GOT3 (cell line): Measurements from ENCODE around the gene PCDHGA2.
"Not testable (repeated sequence)": the region's sequence is repeated elsewhere in the genome, so short reads cannot be mapped to it uniquely, and the experiment has no call there.

Source experiments
- DNase-seq: peaks from one replicate; lab custom pipeline; 2025; ENCODE audit warnings: mixed read lengths; lab: John Stamatoyannopoulos, UW

The PCDHGA2 gene

DNA sequence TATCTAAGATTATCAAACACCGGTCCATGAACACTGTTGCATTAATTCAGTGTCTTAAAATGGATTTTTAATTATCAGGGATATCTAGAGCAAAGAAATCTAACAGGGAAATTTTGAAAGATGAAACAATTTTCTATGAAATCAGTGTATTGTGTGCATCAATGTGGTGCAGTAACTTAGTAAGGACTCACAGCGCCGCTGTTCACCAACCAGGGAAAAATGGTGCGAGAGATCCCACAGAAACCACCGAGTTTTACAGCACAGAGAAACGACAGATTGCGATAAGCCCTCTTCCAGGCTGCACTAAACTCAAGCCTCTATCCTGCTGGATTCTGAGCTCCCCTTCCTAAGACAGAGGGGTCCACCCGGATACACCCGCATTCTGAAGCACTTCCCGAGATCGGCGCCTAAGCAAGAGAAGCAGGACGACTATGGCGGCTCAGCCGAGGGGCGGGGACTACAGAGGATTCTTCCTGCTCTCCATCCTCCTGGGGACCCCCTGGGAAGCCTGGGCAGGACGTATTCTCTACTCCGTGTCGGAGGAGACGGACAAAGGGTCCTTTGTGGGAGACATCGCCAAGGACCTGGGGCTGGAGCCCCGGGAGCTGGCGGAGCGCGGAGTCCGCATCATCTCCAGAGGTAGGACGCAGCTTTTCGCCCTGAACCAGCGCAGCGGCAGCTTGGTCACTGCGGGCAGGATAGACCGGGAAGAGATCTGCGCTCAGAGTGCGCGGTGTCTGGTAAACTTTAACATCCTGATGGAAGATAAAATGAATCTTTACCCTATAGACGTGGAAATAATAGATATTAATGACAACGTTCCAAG is 44.1 kb downstream of the PCDHGA2 start, which contains the start of gene PCDHGA7:
PCDHGA7 (plus strand) TSS at position 274 of the 826 bp plus-strand sequence; CDS start at position 432, 158 bp downstream.
- DNase-seq = no peak

- no peak for DNase-seq
Observed at GRCh38 chr5:141383345-141383744, 44.8 kb downstream of the PCDHGA2 start.

GRCh38 chr5:141384471-141385267 is 46.1 kb downstream of the PCDHGA2 start:
- DNase-seq = no peak

DNA sequence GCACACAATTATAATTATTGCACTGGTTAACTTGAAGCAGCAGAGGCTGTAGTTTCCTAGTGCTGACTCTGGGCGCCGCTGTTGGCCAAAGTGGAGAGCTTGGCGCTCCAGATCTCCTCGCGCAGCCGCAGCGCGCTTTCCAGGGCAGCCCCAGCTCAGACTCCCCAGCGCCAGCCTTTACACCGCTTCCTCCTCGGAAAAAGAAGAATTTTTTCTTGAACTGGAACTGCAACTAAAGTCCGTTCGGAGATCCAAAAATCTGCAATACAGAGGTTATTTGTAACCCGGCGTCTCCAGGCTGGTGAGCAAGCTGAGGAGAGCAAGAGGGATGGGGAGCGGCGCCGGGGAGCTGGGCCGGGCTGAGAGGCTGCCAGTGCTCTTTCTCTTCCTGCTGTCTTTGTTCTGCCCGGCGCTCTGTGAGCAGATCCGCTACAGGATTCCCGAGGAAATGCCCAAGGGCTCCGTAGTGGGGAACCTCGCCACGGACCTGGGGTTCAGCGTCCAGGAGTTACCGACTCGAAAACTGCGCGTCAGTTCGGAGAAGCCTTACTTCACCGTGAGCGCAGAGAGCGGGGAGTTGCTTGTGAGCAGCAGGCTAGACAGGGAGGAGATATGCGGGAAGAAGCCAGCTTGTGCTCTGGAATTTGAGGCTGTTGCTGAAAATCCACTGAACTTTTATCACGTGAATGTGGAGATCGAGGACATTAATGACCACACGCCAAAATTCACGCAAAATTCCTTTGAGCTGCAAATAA is 49.2 kb downstream of the PCDHGA2 start, which contains the start of gene PCDHGB4:
PCDHGB4 (plus strand) TSS at position 142 of the 755 bp plus-strand sequence; CDS start at position 329, 187 bp downstream.
- DNase-seq = not testable (repeated sequence)

- no peak for DNase-seq
Observed at GRCh38 chr5:141388661-141389060, 50.1 kb downstream of the PCDHGA2 start.

DNA sequence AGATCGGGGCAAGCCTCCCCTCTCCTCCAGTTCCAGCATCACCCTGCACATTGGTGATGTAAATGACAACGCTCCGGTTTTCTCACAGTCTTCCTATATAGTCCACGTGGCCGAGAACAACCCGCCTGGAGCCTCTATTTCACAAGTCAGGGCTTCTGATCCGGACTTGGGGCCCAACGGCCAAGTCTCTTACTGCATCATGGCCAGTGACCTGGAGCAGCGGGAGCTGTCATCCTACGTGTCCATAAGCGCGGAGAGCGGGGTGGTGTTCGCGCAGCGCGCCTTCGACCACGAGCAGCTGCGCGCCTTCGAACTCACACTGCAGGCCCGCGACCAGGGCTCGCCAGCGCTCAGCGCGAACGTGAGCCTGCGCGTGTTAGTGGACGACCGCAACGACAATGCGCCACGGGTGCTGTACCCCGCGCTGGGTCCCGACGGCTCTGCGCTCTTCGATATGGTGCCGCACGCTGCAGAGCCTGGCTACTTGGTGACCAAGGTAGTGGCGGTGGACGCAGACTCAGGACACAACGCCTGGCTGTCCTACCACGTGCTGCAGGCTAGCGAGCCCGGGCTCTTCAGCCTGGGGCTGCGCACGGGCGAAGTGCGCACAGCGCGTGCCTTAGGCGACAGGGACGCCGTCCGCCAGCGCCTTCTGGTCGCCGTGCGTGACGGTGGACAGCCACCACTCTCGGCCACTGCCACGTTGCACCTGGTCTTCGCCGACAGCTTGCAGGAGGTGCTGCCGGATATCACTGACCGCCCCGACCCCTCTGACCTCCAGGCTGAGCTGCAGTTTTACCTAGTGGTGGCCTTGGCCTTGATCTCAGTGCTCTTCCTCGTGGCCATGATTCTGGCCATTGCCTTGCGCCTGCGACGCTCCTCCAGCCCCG is 50.8 kb downstream of the PCDHGA2 start:
- no peak for DNase-seq

- DNase-seq = no peak
Observed at GRCh38 chr5:141392429-141393198, 54.1 kb downstream of the PCDHGA2 start, which contains the start of gene PCDHGA8. Gene PCDHGA8, plus strand, starts transcription at chr5:141392633. Its CDS starts 181 bp downstream, at chr5:141392814.
